GM12873 (cell line): ENCODE results near the gene PTMA.

Experiments
- TF ChIP-seq, protein P1 (sequence below): IDR thresholded peaks from 2 replicates; pipeline ENCODE4 v1.5.1; 2012; ENCODE audit warnings: low read depth, mild to moderate bottlenecking, moderate library complexity, low read length, control low read depth; ENCODE audit not compliant: insufficient read depth; ENCODE audit errors: missing control alignments

PTMA gene

DNA sequence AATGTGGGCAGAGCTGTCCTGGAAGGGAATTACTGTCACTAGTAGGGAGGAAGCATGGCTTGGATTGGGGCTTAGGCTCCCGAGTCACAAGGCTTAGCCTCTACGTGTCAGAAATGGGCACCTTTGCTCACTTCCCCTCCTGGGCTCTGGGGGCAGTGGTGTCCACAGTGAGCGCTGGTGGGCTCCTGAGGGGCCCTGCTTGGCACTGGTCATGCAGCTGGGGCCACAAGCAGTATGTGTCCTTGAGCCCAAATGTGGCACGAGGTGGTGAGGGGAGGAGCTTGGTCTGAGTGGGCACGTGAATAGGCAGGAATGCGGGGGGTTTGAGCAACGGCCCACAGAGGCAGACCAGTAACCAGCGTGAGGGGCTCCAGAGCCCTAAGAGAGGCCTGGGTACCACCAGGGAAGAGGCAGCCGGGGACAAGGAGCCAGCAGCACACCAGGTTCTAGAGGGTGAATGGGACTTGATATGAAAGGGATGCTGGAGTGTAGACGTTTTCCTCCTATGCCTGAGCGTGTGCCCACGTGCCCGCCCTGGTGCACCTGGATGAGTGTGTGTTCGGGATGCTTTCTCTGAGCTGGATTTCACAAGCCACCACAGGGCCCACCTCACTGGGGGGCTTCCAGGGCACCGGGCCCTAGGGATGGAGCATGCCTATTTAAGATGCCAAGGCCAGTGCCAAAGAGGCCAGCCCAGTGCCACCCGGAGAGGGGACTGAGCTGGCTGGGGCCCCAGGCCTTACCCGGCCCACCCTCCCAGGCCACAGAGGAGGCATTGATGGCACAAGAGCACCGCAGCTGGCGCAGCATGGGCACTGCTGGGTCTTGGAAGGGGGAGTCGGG lies 22.8 kb upstream of the PTMA start:
- TF ChIP-seq, protein P1, sequence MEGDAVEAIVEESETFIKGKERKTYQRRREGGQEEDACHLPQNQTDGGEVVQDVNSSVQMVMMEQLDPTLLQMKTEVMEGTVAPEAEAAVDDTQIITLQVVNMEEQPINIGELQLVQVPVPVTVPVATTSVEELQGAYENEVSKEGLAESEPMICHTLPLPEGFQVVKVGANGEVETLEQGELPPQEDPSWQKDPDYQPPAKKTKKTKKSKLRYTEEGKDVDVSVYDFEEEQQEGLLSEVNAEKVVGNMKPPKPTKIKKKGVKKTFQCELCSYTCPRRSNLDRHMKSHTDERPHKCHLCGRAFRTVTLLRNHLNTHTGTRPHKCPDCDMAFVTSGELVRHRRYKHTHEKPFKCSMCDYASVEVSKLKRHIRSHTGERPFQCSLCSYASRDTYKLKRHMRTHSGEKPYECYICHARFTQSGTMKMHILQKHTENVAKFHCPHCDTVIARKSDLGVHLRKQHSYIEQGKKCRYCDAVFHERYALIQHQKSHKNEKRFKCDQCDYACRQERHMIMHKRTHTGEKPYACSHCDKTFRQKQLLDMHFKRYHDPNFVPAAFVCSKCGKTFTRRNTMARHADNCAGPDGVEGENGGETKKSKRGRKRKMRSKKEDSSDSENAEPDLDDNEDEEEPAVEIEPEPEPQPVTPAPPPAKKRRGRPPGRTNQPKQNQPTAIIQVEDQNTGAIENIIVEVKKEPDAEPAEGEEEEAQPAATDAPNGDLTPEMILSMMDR: peak; percentile 39

DNA sequence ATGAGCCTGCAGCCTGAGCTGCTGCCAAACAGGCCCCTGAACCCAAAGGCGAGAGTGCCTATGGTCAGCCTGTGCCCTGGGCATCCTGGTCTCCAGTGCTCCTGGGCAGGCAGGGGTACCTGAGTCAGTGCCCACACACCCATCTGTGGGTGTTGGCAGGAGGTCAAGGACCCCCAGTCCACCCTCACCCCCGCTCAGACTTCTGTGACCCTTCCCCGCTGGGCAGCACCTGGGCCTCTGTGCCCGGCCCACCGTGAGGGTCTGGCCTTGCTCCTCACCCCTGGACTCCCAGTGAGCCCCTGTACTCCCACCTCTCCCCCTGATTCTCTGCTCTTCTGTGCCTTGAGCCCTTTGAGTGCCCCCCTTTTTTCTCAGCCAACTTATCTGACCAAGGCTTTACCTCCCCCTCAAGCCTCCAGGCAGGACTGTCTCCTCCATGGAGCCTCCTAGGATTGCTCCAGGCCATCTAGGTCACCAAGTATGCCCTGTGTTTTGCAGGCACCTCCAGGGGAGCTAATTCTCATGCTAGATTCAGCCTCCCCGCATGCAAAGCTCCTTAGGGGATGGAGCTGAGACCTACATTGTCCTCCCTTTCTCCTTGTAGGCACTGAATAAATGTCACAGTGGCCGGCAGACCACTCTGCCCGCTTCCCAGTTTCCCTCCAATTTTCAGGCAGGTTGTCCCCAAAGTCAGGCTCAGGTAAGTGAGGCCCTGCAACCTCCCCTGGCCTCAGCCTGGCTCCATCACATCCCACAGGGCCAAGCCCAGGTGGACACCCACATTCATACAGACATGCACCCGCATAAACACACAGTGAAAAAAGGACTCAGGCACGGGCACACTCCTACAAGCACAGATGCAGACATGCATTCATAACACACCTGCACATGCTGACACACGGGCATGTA lies 21.9 kb upstream of the PTMA start:
- TF ChIP-seq, protein P1: no peak

DNA sequence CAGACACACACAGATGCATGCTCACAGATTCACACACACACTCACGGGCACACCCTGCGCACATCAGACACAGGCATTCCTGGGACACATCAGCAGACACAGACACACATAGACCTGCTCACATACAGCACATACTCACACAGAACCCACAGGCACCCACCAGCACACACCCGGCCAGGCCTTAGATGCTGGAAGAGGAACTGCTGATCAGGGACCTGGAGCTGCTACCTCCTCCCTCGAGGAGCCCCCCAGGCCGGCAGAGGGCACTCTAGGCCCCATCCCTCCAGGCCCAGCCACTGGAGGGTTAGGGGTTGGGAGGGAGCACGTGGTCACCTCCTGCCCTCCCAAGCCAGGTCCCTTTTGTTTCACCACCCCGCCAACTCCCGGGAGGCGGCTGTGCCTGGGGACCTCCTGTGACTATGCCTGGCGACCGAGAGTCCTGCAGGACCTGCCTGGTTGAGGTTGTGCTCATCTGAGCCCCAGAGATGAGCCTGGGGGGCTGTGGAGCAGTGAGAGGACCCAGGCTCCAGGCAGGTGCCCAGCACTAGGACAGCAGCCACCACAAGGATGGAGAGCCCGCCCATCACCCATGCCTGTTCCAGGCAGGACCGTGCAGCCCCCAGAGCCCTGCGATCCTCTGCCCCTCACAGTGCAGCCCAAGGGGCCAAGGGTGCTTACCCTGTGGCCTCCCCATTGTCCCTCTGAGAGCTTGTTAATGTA lies 21.0 kb upstream of the PTMA start:
- TF ChIP-seq, protein P1: peak; percentile 87

DNA sequence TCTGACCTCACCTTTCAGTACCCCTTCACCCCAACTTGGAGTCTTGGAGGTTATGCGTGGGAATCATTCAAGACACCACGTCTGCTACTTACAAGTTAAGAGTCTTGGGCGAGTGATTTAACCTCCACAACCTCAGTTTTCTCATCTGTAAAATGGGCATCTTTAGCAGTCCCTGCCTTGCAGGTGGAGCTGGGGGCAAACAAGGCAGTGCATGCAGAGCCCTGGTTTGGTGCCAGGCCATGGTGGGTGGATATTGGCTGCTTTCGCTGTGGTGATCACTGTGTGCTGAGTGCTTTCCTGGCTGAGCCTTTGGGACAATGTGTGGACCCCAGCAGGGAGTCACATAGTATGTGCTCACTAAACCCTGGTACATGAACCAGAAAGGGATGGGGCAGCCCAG lies 20.4 kb upstream of the PTMA start:
- TF ChIP-seq, protein P1: no peak

DNA sequence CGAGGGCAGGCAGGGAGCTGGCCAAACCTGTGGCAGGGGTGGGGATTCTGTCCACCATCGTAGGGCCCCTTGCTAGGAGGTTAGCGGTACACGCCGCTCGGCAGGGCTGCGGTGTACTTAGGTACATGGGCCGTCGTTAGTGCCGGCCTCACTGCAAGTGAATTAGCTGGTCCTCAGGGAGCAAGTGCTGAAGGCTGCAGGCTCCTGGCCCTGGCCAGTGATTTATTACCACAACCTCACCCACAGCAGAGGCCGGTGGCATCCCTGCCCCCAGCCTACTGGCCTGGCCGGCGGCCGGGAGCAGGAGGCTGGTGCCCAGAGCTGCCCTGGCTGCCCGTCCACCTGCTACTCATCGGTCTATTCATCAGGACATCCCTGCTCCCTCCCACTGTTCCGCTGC lies 19.6 kb upstream of the PTMA start:
- TF ChIP-seq, protein P1: no peak

DNA sequence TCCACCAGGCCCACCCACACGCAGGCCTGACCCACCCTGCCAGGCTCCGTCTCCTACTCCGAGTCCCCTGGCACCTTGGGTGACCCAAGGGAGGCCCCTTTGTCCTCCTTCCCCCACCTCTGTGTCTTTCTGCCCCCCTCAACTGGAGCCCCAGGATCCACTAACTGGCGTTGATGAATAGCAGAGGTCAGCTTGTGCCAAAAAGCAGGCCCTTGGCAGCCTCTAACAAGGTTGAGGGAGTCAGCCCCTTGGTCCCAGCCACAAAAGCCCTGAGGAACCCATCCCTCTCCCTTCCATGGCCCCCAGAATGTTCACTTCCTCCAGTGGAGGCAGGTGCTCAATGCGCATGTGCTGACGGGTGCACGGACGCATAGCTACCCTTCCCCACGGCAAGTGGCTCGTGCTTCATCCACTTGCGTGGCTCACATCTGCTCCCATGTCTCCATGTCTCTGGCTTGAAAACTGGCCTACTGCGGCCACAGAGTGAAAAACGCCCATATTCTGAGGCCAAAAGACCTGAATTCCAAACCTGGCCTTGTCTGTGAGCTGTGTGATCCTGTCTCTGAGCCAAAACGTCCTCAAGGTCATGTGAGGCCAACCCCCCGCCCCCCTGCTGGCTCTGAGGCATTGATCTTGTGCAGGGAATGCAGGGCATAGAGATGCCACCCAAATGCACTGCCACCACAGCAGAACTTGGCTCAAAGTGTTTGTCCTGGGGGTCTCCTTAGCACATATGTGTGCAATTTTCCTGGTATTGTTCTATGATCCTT lies 19.0 kb upstream of the PTMA start:
- TF ChIP-seq, protein P1: no peak
